ENCODE results near the gene TCF7L1. TPM values are rescaled to one million over a fixed set of nuclear protein-coding genes. Genes with fewer than 3 reads are reported as not detected.

TCF7L1 gene
- total and polyA plus RNA-seq, 2 experiments from 2014 or later, result 0.65 to 1.8 TPM

DNA sequence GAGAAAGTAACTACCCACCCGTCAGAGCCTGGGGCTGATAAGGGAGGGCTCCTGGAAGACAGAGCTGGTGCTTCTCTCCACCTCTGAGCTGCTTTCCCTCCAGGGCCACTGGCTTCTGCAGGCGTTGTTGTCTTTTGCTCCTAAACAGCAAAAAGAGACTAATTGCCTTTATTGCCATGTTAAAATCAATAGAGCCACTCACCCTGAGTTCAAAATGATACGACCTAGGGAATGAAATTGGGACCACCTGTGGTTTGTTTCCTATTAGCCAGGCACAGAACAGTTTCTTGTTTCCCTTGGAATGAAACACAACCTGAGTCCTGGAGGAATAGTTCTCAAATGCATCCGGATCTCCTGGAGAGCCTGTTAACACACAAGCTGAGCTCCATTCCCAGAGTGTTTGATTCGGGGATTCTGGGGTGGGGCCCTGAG, 45.8 kb downstream of the TCF7L1 start:
- no peak for DNase-seq
- in situ Hi-C loops (cut with MboI), result no loop called here
- Histone ChIP-seq H2AFZ (no peak overlapping the region), H3K27me3 (replicated peaks; ENCODE audit: insufficient read depth) (no peaks in the 10 kb centered on the region), H3K36me3 (ENCODE audit: low read depth) (no peaks in the 10 kb centered on the region), H3K9me2 (ENCODE audit: insufficient read depth) (no peaks in the 10 kb centered on the region), H3K4me3 (no peak overlapping the region), H3K79me2 (ENCODE audit: insufficient read depth) (peaks cover 13% of the 10 kb centered on the region), H3F3A (ENCODE audit: insufficient read depth) (peaks cover 9% of the 10 kb centered on the region), H4K20me1 (ENCODE audit: insufficient read depth) (no peaks in the 10 kb centered on the region), H3K9me3 (ENCODE audit: low read depth) (no peaks in the 10 kb centered on the region), H3K9ac (no peak overlapping the region), H3K27ac (no peak overlapping the region), H3K4me1 (ENCODE audit: insufficient read depth) (peaks cover 23% of the 10 kb centered on the region), H3K4me2 (ENCODE audit: unreplicated experiment) (no peak overlapping the region)
- WGBS, 2 experiments (ENCODE audit: low coverage in 1 of 2, low lambda C conversion rate in 2 of 2, missing lambda C conversion rate in 2 of 2), result 86 to 89% methylated on average over 5 of the region's 5 CpGs
- TF ChIP-seq EZH2 (IDR thresholded peaks at IDR 0.05; ENCODE audit: insufficient read depth, poor library complexity, severe bottlenecking), result no peak
- TF ChIP-seq EZH2phosphoT487 (IDR thresholded peaks at IDR 0.05; ENCODE audit: insufficient read depth, low read depth), result no peak

DNA sequence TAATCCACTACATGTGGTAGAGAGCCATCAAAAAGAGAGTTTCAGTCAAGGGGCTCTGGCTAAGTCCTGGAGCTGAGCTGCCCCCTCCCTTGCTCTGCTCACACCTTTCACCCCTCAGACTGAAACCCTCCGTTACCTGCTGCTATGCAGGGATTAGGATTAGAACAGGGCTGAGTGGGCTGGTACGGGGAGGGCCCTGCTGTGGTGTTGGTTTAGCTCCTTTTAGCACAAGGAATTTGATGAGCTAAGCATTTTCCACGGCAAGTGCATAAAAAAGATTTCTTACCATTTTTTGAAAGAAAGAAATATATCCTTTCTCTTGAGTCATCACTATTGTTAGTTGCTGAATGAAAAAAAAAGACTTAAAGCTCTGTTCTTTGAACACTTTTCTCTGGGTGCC, 46.3 kb downstream of the TCF7L1 start:
- Histone ChIP-seq H3K9ac (no peak overlapping the region), H3K4me1 (ENCODE audit: insufficient read depth) (peaks cover 24% of the 10 kb centered on the region), H3K27me3 (replicated peaks; ENCODE audit: insufficient read depth) (no peaks in the 10 kb centered on the region), H3K79me2 (ENCODE audit: insufficient read depth) (peaks cover 13% of the 10 kb centered on the region), H3F3A (ENCODE audit: insufficient read depth) (peaks cover 11% of the 10 kb centered on the region), H3K9me2 (ENCODE audit: insufficient read depth) (no peaks in the 10 kb centered on the region), H3K36me3 (ENCODE audit: low read depth) (no peaks in the 10 kb centered on the region), H2AFZ (no peak overlapping the region), H3K4me3 (no peak overlapping the region), H3K4me2 (ENCODE audit: unreplicated experiment) (no peak overlapping the region), H4K20me1 (ENCODE audit: insufficient read depth) (no peaks in the 10 kb centered on the region), H3K9me3 (ENCODE audit: low read depth) (no peaks in the 10 kb centered on the region), H3K27ac (no peak overlapping the region)
- in situ Hi-C loops (cut with MboI), result no loop called here
- no peak for DNase-seq
- TF ChIP-seq EZH2phosphoT487 (IDR thresholded peaks at IDR 0.05; ENCODE audit: insufficient read depth, low read depth) (no peak), EZH2 (IDR thresholded peaks at IDR 0.05; ENCODE audit: insufficient read depth, poor library complexity, severe bottlenecking) (no peak)
- 59 to 66% methylated on average over 3 of the region's 3 CpGs for WGBS, 2 experiments (ENCODE audit: low coverage in 1 of 2, low lambda C conversion rate in 2 of 2, missing lambda C conversion rate in 2 of 2)

GRCh38 chr2:85180322-85181133, 47.3 kb downstream of the TCF7L1 start:
- 90 to 94% methylated on average over 12 of the region's 12 CpGs for WGBS, 2 experiments (ENCODE audit: low coverage in 1 of 2, low lambda C conversion rate in 2 of 2, missing lambda C conversion rate in 2 of 2)
- peaks cover 11% of the 10 kb centered on the region for H3F3A ChIP-seq (ENCODE audit: insufficient read depth)
- no peak overlapping the region for H3K27ac ChIP-seq
- no peaks in the 10 kb centered on the region for H3K9me3 ChIP-seq (ENCODE audit: low read depth)
- H3K9me2 ChIP-seq (ENCODE audit: insufficient read depth), result no peaks in the 10 kb centered on the region
- H3K4me2 ChIP-seq (ENCODE audit: unreplicated experiment), result no peak overlapping the region
- H3K79me2 ChIP-seq (ENCODE audit: insufficient read depth), result peaks cover 13% of the 10 kb centered on the region
- no peaks in the 10 kb centered on the region for H4K20me1 ChIP-seq (ENCODE audit: insufficient read depth)
- TF ChIP-seq EZH2phosphoT487 (IDR thresholded peaks at IDR 0.05; ENCODE audit: insufficient read depth, low read depth) (no peak), EZH2 (IDR thresholded peaks at IDR 0.05; ENCODE audit: insufficient read depth, poor library complexity, severe bottlenecking) (no peak)
- in situ Hi-C loops (cut with MboI), result no loop called here
- no peak for DNase-seq
- H3K36me3 ChIP-seq (ENCODE audit: low read depth), result no peaks in the 10 kb centered on the region
- H3K4me1 ChIP-seq (ENCODE audit: insufficient read depth), result peaks cover 21% of the 10 kb centered on the region
- H3K27me3 ChIP-seq (replicated peaks; ENCODE audit: insufficient read depth), result no peaks in the 10 kb centered on the region
- H3K4me3 ChIP-seq, result no peak overlapping the region
- H2AFZ ChIP-seq, result no peak overlapping the region
- H3K9ac ChIP-seq, result no peak overlapping the region

- in situ Hi-C loops (cut with MboI), result no loop called here
- Histone ChIP-seq H3K9me2 (ENCODE audit: insufficient read depth) (no peaks in the 10 kb centered on the region), H4K20me1 (ENCODE audit: insufficient read depth) (no peaks in the 10 kb centered on the region), H3K9ac (no peak overlapping the region), H3K9me3 (ENCODE audit: low read depth) (no peaks in the 10 kb centered on the region), H2AFZ (no peak overlapping the region), H3K4me1 (ENCODE audit: insufficient read depth) (peaks cover 15% of the 10 kb centered on the region), H3K79me2 (ENCODE audit: insufficient read depth) (peaks cover 11% of the 10 kb centered on the region), H3K27me3 (replicated peaks; ENCODE audit: insufficient read depth) (no peaks in the 10 kb centered on the region), H3K27ac (no peak overlapping the region), H3K4me2 (ENCODE audit: unreplicated experiment) (no peak overlapping the region), H3K4me3 (no peak overlapping the region), H3F3A (ENCODE audit: insufficient read depth) (peaks cover 11% of the 10 kb centered on the region), H3K36me3 (ENCODE audit: low read depth) (no peaks in the 10 kb centered on the region)
- no peak for TF ChIP-seq EZH2 (IDR thresholded peaks at IDR 0.05; ENCODE audit: insufficient read depth, poor library complexity, severe bottlenecking)
- no peak for TF ChIP-seq EZH2phosphoT487 (IDR thresholded peaks at IDR 0.05; ENCODE audit: insufficient read depth, low read depth)
- DNase-seq, result no peak
- 90 to 93% methylated on average over 5 of the region's 5 CpGs for WGBS, 2 experiments (ENCODE audit: low coverage in 1 of 2, low lambda C conversion rate in 2 of 2, missing lambda C conversion rate in 2 of 2)
Measured at GRCh38 chr2:85181134-85181631, 48.0 kb downstream of the TCF7L1 start.

All from GM23248 (cell line).